ENCODE measurements around the gene SPECC1.
"Not testable (repeated sequence)": the region's sequence is repeated elsewhere in the genome, so short reads cannot be mapped to it uniquely, and the experiment has no call there.

Gene SPECC1

GRCh38 chr17:20158580-20158979 lies 149.4 kb downstream of the SPECC1 start:
- TF ChIP-seq, protein P1, sequence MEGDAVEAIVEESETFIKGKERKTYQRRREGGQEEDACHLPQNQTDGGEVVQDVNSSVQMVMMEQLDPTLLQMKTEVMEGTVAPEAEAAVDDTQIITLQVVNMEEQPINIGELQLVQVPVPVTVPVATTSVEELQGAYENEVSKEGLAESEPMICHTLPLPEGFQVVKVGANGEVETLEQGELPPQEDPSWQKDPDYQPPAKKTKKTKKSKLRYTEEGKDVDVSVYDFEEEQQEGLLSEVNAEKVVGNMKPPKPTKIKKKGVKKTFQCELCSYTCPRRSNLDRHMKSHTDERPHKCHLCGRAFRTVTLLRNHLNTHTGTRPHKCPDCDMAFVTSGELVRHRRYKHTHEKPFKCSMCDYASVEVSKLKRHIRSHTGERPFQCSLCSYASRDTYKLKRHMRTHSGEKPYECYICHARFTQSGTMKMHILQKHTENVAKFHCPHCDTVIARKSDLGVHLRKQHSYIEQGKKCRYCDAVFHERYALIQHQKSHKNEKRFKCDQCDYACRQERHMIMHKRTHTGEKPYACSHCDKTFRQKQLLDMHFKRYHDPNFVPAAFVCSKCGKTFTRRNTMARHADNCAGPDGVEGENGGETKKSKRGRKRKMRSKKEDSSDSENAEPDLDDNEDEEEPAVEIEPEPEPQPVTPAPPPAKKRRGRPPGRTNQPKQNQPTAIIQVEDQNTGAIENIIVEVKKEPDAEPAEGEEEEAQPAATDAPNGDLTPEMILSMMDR (IDR thresholded peaks at IDR 0.05; ENCODE audit: low read length): no peak
- TF ChIP-seq EZH2 (IDR thresholded peaks at IDR 0.05; ENCODE audit: borderline replicate concordance, low read length): no peak
- Histone ChIP-seq H3K9ac (ENCODE audit: low read length) (no peak overlapping the region), H3K36me3 (ENCODE audit: insufficient read depth, low read length) (no peaks in the 10 kb centered on the region), H3K4me3 (ENCODE audit: low read depth, low read length, poor library complexity, severe bottlenecking) (no peak overlapping the region), H3K9me3 (ENCODE audit: low read length) (no peaks in the 10 kb centered on the region), H3F3A (ENCODE audit: insufficient read depth, low read length) (no peaks in the 10 kb centered on the region), H4K20me1 (ENCODE audit: insufficient read depth, low read length) (no peaks in the 10 kb centered on the region), H2AFZ (ENCODE audit: low read length) (no peak overlapping the region), H3K79me2 (ENCODE audit: insufficient read depth, low read length) (no peaks in the 10 kb centered on the region), H3K4me2 (ENCODE audit: low read length) (no peak overlapping the region), H3K27me3 (ENCODE audit: insufficient read depth, low read length) (peaks cover 8% of the 10 kb centered on the region), H3K4me1 (ENCODE audit: insufficient read depth, low read length, severe bottlenecking) (peaks cover 10% of the 10 kb centered on the region), H3K9me2 (ENCODE audit: low read depth, low read length) (no peaks in the 10 kb centered on the region), H3K27ac (ENCODE audit: low read depth, low read length, poor library complexity, severe bottlenecking) (no peak overlapping the region)

DNA sequence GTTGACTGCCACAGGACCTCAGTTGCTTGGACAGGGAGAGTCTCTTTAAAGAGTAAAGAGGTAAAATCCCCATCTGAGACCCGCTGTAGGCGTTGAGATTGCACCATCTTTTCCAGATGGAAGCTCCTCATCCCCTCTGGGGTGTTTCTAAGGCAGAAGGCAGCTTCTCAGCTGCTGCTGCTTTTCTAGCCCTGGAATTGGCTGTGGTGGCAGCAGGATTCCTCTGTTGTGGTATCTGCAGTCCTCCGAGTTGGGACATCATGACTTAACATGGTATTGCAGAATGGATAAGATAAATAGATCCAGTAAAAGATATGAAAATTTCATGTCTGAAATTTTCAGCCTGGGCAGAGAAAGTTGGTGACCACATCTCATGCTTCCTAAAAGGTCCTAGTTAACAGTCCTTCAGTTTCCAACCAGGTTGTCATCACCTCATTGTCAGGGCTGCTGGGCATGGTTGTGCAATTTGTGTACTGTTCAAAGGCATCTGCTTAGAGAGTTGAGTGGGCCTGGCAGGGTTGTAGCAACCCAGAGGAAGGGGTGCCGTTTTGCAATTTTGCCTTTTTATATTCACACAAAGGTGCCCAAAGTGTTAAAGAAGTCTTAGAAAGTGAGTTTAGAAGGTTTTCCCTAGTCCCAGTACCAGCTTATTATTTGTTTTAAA lies 150.4 kb downstream of the SPECC1 start:
- TF ChIP-seq, protein P1 (IDR thresholded peaks at IDR 0.05; ENCODE audit: low read length): no peak
- TF ChIP-seq EZH2 (IDR thresholded peaks at IDR 0.05; ENCODE audit: borderline replicate concordance, low read length): no peak
- H3K4me1 ChIP-seq (ENCODE audit: insufficient read depth, low read length, severe bottlenecking): peaks cover 10% of the 10 kb centered on the region
- H3K27me3 ChIP-seq (ENCODE audit: insufficient read depth, low read length): peaks cover 8% of the 10 kb centered on the region
- no peak overlapping the region for H3K4me2 ChIP-seq (ENCODE audit: low read length)
- H2AFZ ChIP-seq (ENCODE audit: low read length): no peak overlapping the region
- no peaks in the 10 kb centered on the region for H3K36me3 ChIP-seq (ENCODE audit: insufficient read depth, low read length)
- H3F3A ChIP-seq (ENCODE audit: insufficient read depth, low read length): no peaks in the 10 kb centered on the region
- H3K79me2 ChIP-seq (ENCODE audit: insufficient read depth, low read length): no peaks in the 10 kb centered on the region
- no peaks in the 10 kb centered on the region for H4K20me1 ChIP-seq (ENCODE audit: insufficient read depth, low read length)
- H3K4me3 ChIP-seq (ENCODE audit: low read depth, low read length, poor library complexity, severe bottlenecking): no peak overlapping the region
- no peaks in the 10 kb centered on the region for H3K9me3 ChIP-seq (ENCODE audit: low read length)
- no peaks in the 10 kb centered on the region for H3K9me2 ChIP-seq (ENCODE audit: low read depth, low read length)
- H3K27ac ChIP-seq (ENCODE audit: low read depth, low read length, poor library complexity, severe bottlenecking): no peak overlapping the region
- no peak overlapping the region for H3K9ac ChIP-seq (ENCODE audit: low read length)

- not testable (repeated sequence) for H3K9ac ChIP-seq (ENCODE audit: low read length); H3K27ac ChIP-seq (ENCODE audit: low read depth, low read length, poor library complexity, severe bottlenecking); H3K4me3 ChIP-seq (ENCODE audit: low read depth, low read length, poor library complexity, severe bottlenecking); H3F3A ChIP-seq (ENCODE audit: insufficient read depth, low read length); H3K4me2 ChIP-seq (ENCODE audit: low read length); H3K27me3 ChIP-seq (ENCODE audit: insufficient read depth, low read length); H3K9me2 ChIP-seq (ENCODE audit: low read depth, low read length); H3K4me1 ChIP-seq (ENCODE audit: insufficient read depth, low read length, severe bottlenecking); H3K79me2 ChIP-seq (ENCODE audit: insufficient read depth, low read length); H2AFZ ChIP-seq (ENCODE audit: low read length); H3K9me3 ChIP-seq (ENCODE audit: low read length); H3K36me3 ChIP-seq (ENCODE audit: insufficient read depth, low read length); H4K20me1 ChIP-seq (ENCODE audit: insufficient read depth, low read length)
Observed at GRCh38 chr17:20165516-20165915, 156.4 kb downstream of the SPECC1 start.

- H3K4me2 ChIP-seq (ENCODE audit: low read length): no peak overlapping the region
- no peak overlapping the region for H2AFZ ChIP-seq (ENCODE audit: low read length)
- no peaks in the 10 kb centered on the region for H3F3A ChIP-seq (ENCODE audit: insufficient read depth, low read length)
- H3K79me2 ChIP-seq (ENCODE audit: insufficient read depth, low read length): no peaks in the 10 kb centered on the region
- no peak overlapping the region for H3K4me3 ChIP-seq (ENCODE audit: low read depth, low read length, poor library complexity, severe bottlenecking)
- TF ChIP-seq, protein P1 (IDR thresholded peaks at IDR 0.05; ENCODE audit: low read length): no peak
- TF ChIP-seq EZH2 (IDR thresholded peaks at IDR 0.05; ENCODE audit: borderline replicate concordance, low read length): no peak
- H4K20me1 ChIP-seq (ENCODE audit: insufficient read depth, low read length): no peaks in the 10 kb centered on the region
- no peaks in the 10 kb centered on the region for H3K27me3 ChIP-seq (ENCODE audit: insufficient read depth, low read length)
- H3K4me1 ChIP-seq (ENCODE audit: insufficient read depth, low read length, severe bottlenecking): no peaks in the 10 kb centered on the region
- no peak overlapping the region for H3K27ac ChIP-seq (ENCODE audit: low read depth, low read length, poor library complexity, severe bottlenecking)
- no peaks in the 10 kb centered on the region for H3K9me3 ChIP-seq (ENCODE audit: low read length)
- H3K36me3 ChIP-seq (ENCODE audit: insufficient read depth, low read length): no peaks in the 10 kb centered on the region
- H3K9ac ChIP-seq (ENCODE audit: low read length): no peak overlapping the region
- H3K9me2 ChIP-seq (ENCODE audit: low read depth, low read length): no peaks in the 10 kb centered on the region
Observed at GRCh38 chr17:20170085-20170484, 160.9 kb downstream of the SPECC1 start.

Data from OCI-LY1 (cell line).